GOT3 (cell line): ENCODE results near the gene EXOC4.

Source experiments
- DNase-seq: peaks from one replicate; lab custom pipeline; 2025; ENCODE audit warnings: mixed read lengths; lab: John Stamatoyannopoulos, UW

Gene EXOC4

GRCh38 chr7:133937786-133938185 lies 684.9 kb downstream of the EXOC4 start:
- no peak for DNase-seq

GRCh38 chr7:133940368-133940767 lies 687.5 kb downstream of the EXOC4 start:
- no peak for DNase-seq

GRCh38 chr7:133941496-133941895 lies 688.6 kb downstream of the EXOC4 start:
- no peak for DNase-seq

- no peak for DNase-seq
These were observed 692.6 kb downstream of the EXOC4 start for GRCh38 chr7:133945497-133945896.

GRCh38 chr7:133947458-133948254 lies 694.8 kb downstream of the EXOC4 start:
- no peak for DNase-seq

- no peak for DNase-seq
These were observed 695.7 kb downstream of the EXOC4 start for GRCh38 chr7:133948588-133948987.

- no peak for DNase-seq
These were observed 698.0 kb downstream of the EXOC4 start for GRCh38 chr7:133950855-133951254.

GRCh38 chr7:133955208-133955607 lies 702.3 kb downstream of the EXOC4 start:
- DNase-seq, result no peak

- DNase-seq, result no peak
These were observed 705.0 kb downstream of the EXOC4 start for GRCh38 chr7:133957845-133958244.

GRCh38 chr7:133958822-133959221 lies 705.9 kb downstream of the EXOC4 start:
- DNase-seq, result no peak

- no peak for DNase-seq
These were observed 706.6 kb downstream of the EXOC4 start for GRCh38 chr7:133959505-133959904.

- no peak for DNase-seq
These were observed 708.8 kb downstream of the EXOC4 start for GRCh38 chr7:133961724-133962123.

- DNase-seq, result no peak
These were observed 709.8 kb downstream of the EXOC4 start for GRCh38 chr7:133962646-133963045.

- DNase-seq, result no peak
These were observed 710.8 kb downstream of the EXOC4 start for GRCh38 chr7:133963629-133964028.

GRCh38 chr7:133971625-133972024 lies 718.7 kb downstream of the EXOC4 start:
- DNase-seq, result no peak

GRCh38 chr7:133973710-133974109 lies 720.8 kb downstream of the EXOC4 start:
- no peak for DNase-seq

GRCh38 chr7:133975130-133975529 lies 722.3 kb downstream of the EXOC4 start:
- no peak for DNase-seq

GRCh38 chr7:133976140-133976539 lies 723.3 kb downstream of the EXOC4 start:
- DNase-seq, result no peak

- no peak for DNase-seq
These were observed 724.8 kb downstream of the EXOC4 start for GRCh38 chr7:133977409-133978274.

GRCh38 chr7:133978502-133979295 lies 725.8 kb downstream of the EXOC4 start:
- DNase-seq, result no peak

- DNase-seq, result no peak
These were observed 727.9 kb downstream of the EXOC4 start for GRCh38 chr7:133980804-133981203.

GRCh38 chr7:133983685-133984419 lies 731.0 kb downstream of the EXOC4 start:
- no peak for DNase-seq
